ENCODE data around the gene BCR. TPM values are rescaled to one million over a fixed set of nuclear protein-coding genes. Genes with fewer than 3 reads are reported as not detected.

The BCR gene
- total RNA-seq, 1 donor from 2014 or later = 78.3 TPM

DNA sequence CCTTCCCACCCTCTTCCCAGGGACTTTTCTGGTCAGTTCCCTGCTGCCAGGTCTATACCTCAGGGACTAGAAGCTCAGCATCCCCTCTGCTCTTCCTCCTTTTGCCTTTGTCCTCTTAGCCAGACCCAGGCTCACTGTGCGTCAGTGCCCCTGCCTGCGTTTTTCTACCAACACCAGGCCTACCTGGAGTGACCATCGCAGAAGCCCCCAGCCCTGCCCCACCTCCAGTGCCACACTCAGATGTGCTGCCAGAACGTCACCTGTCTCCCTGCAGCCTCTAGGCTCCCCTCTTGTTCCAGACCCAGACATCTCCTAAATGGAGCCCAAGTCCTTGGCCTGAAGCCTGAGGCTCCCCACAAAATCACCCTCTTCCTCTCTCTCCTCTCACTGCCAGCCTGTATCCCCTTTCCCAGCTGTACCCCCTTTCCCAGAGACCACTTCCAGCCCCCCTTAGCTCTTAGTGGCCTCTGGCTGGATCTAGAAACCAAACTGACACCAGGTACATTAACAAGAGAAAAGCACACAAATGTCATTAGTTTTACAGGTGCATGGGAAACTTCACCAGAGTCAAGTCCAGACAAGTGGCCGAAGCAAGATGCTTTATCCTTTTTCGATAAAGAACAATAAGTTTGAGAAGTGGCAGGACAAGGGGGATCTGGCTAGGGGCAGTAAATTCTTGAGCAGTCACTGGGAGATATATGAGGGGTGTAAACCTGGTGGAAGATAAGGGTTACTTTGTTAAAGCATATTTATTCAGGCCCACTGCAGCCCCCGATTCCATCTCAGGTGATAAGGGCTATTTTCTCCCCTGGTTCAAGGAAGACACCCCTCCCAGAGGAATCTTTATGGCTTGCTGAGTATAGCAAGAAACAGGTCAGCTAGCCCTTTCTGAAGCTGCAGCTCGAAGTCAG, 61.5 kb downstream of the BCR start:
- Histone ChIP-seq H3K9me3 (no peaks in the 10 kb centered on the region), H3K27ac (no peak overlapping the region), H3K36me3 (no peaks in the 10 kb centered on the region), H3K27me3 (no peaks in the 10 kb centered on the region), H3K4me3 (no peak overlapping the region), H3K4me1 (peaks cover 25% of the 10 kb centered on the region)
- DNase-seq (no peak), ATAC-seq (no peak)
- TF ChIP-seq CTCF (IDR thresholded peaks at IDR 0.05) = no peak
- intact Hi-C loops (cut with DNase I) = no loop called here

DNA sequence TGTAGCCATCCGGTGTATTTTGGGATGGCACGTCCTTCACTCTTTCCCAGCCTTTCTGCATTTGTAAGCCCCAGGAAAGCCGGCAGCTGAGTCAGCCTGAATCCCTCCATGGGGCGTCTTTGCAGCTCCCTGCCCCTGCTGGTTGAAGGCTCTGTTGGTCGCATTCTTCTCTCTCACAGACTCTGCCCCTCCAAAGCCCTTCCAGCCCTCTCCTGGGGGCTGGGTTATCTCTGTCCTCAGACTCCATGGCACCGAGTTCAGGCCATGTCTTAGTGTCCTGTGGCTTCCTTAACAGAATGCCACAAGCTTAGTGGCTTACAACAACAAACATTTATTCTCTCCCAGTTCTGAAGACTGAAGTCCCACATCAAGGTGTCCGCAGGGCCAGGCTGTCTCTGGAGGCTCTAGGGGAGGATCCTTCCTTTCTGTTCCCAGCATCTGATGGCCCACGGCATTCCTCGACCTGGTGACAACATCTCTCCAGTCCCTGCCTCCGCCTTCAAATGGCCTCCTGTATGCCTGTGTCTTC, 62.2 kb downstream of the BCR start:
- no peaks in the 10 kb centered on the region for H3K36me3 ChIP-seq
- no peak overlapping the region for H3K27ac ChIP-seq
- ATAC-seq = no peak
- DNase-seq = no peak
- H3K4me3 ChIP-seq = no peak overlapping the region
- no peak for TF ChIP-seq CTCF (IDR thresholded peaks at IDR 0.05)
- no peaks in the 10 kb centered on the region for H3K9me3 ChIP-seq
- no peaks in the 10 kb centered on the region for H3K27me3 ChIP-seq
- H3K4me1 ChIP-seq = peaks cover 17% of the 10 kb centered on the region
- intact Hi-C loops (cut with DNase I) = no loop called here

DNA sequence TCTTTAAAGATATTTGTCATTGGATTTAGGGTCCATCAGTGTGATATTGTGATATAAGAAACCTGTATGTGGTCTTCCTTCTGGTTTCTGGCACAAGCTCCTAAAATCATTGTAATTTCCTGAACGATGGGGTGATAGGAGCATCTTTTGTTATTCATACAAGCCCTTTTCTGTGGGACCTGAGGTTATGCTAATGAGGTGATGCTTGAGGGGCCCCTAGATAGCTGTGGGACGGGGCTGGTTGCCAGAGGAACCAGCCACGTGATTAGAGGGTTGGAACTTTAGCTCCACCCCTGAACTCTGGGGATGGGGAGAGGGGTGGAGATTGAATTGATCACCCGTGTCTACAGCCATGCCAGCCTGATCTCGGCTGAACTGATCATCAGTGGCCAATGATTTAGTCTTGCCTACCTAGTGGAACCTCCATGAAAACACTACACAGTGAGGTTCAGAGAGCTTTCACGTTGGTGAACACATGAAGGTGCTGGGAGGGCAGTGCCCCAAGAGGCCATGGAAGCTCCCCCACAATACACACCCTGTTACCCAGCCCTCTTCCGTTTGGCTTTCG, 62.8 kb downstream of the BCR start:
- Histone ChIP-seq H3K4me3 (no peak overlapping the region), H3K27me3 (no peaks in the 10 kb centered on the region), H3K27ac (no peak overlapping the region), H3K36me3 (no peaks in the 10 kb centered on the region), H3K4me1 (peaks cover 18% of the 10 kb centered on the region), H3K9me3 (no peaks in the 10 kb centered on the region)
- DNase-seq (no peak), ATAC-seq (no peak)
- no peak for TF ChIP-seq CTCF (IDR thresholded peaks at IDR 0.05)
- intact Hi-C loops (cut with DNase I) = no loop called here

- Histone ChIP-seq H3K4me1 (peaks cover 23% of the 10 kb centered on the region), H3K9me3 (no peaks in the 10 kb centered on the region), H3K27ac (no peak overlapping the region), H3K36me3 (no peaks in the 10 kb centered on the region), H3K4me3 (no peak overlapping the region), H3K27me3 (no peaks in the 10 kb centered on the region)
- DNase-seq (no peak), ATAC-seq (no peak)
- TF ChIP-seq CTCF (IDR thresholded peaks at IDR 0.05) = no peak
- intact Hi-C loops (cut with DNase I) = no loop called here
Observed at GRCh38 chr22:23243859-23244689, 63.8 kb downstream of the BCR start.

GRCh38 chr22:23244690-23245044, 64.4 kb downstream of the BCR start:
- intact Hi-C loops (cut with DNase I) = no loop called here
- no peak overlapping the region for H3K27ac ChIP-seq
- H3K9me3 ChIP-seq = no peaks in the 10 kb centered on the region
- no peak for TF ChIP-seq CTCF (IDR thresholded peaks at IDR 0.05)
- ATAC-seq (no peak), DNase-seq (no peak)
- peaks cover 23% of the 10 kb centered on the region for H3K4me1 ChIP-seq
- no peaks in the 10 kb centered on the region for H3K36me3 ChIP-seq
- no peak overlapping the region for H3K4me3 ChIP-seq
- H3K27me3 ChIP-seq = no peaks in the 10 kb centered on the region

Data from upper lobe of right lung (tissue), 1 donor.